Activated CD4-positive, alpha-beta T cell treated with anti-CD3 and anti-CD28 coated beads, Interleukin-2, amount 10 ng/mL, durations not matched to agents 7 days and 5 days (primary cell): ENCODE data around the gene CLMN. TPM values are rescaled to one million over a fixed set of nuclear protein-coding genes. Genes with fewer than 3 reads are reported as not detected.

Experiments used
- CTCF ChIA-PET: fragments of 350-600 bp; sonication (Branson Sonifier 250); formaldehyde crosslinking; loops from one replicate; lab custom pipeline; 2021; ENCODE audit warnings: antibody characterized with exemption; lab: Charles Lee
- POLR2A ChIA-PET: fragments of 350-600 bp; sonication (Branson Sonifier 250); formaldehyde crosslinking; loops from one replicate; lab custom pipeline; 2021; ENCODE audit warnings: antibody characterized with exemption; lab: Charles Lee
- DNase-seq: peaks from one replicate; pipeline ENCODE4 v3.0.0-alpha.2; 2020
- H3K27ac Mint-ChIP-seq: one replicate; pipeline ENCODE4 v1.8.0; 2021; ENCODE audit warnings: mild to moderate bottlenecking, moderate library complexity, mixed read lengths
- H3K27me3 Mint-ChIP-seq: one replicate; pipeline ENCODE4 v1.8.0; 2021; ENCODE audit warnings: mixed read lengths
- H3K36me3 Mint-ChIP-seq: one replicate; pipeline ENCODE4 v1.8.0; 2021; ENCODE audit warnings: low read depth, mixed read lengths
- H3K4me1 Mint-ChIP-seq: one replicate; pipeline ENCODE4 v1.8.0; 2021; ENCODE audit warnings: mixed read lengths
- H3K4me3 Mint-ChIP-seq: one replicate; pipeline ENCODE4 v1.8.0; 2021; ENCODE audit warnings: mild to moderate bottlenecking, moderate library complexity, mixed read lengths
- H3K9me3 Mint-ChIP-seq: one replicate; pipeline ENCODE4 v1.8.0; 2021; ENCODE audit warnings: mixed read lengths
- total RNA-seq, 2 experiments: library from RNA; stranded (reverse); gene quantifications; one replicate each; pipeline ENCODE4 v1.2.3, GENCODE V29; 2021

The CLMN gene
- total RNA-seq, 2 experiments from 2014 or later: 0.42 to 0.94 TPM

DNA sequence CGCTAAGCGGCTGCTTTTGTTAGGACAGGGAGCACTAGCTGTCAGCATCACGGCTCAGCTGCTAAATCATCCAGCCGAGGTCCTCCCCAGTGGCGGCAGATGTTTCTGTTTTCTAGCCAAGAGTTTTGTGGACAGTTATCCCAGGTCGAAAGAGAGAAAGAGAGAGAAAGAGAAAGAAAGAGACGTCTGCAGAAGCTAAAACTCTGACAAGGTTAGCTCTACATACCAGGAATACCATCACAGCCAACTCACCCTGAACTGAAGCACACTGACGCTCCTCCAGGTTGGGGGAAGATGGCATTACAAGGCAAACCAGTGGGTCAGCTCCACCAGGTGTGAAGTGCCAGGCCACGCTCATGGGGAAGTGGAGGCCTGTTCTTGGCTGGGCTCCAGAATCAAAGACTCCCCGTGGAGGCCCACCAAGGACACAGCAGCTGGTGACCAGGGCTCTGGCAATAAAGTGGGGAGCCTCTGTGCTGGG is 97.5 kb downstream of the CLMN start:
- no peak for DNase-seq
- CTCF ChIA-PET: interaction anchor here (0.8 kb wide), 1 partner anchor 8 kb away, joined by 3 read pairs; no protein-coding TSS in a partner anchor
- POLR2A ChIA-PET: interaction anchor here (0.6 kb wide), 1 partner anchor 52 kb away, joined by 3 read pairs; no protein-coding TSS in a partner anchor
- no peaks in the 10 kb centered on the region for H3K27me3 Mint-ChIP-seq
- no peak overlapping the region for H3K27ac Mint-ChIP-seq
- H3K4me3 Mint-ChIP-seq: no peak overlapping the region
- H3K9me3 Mint-ChIP-seq: no peaks in the 10 kb centered on the region
- no peaks in the 10 kb centered on the region for H3K36me3 Mint-ChIP-seq
- H3K4me1 Mint-ChIP-seq: no peaks in the 10 kb centered on the region

DNA sequence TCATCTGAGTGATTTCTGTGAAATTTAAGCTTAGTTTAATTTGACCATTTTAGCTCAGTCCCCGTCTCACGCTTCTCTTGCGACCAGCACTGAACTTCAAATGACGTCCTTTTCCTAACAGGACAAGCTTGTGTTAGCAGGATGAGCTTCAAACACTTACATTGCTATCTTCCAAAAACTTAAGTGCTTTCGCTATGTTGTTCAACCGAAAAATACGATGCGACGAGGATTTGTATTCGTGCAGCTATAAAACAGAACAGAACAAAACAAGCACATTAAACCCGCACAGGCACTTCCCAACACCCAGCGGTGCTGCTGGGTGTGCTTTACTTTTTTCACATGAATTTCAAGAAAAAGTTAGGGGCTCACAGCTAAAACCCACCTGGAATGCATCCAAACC is 98.2 kb downstream of the CLMN start:
- no peak overlapping the region for H3K27ac Mint-ChIP-seq
- H3K4me3 Mint-ChIP-seq: no peak overlapping the region
- no peaks in the 10 kb centered on the region for H3K36me3 Mint-ChIP-seq
- ChIA-PET POLR2A (interaction anchor here (0.6 kb wide), 1 partner anchor 51 kb away, joined by 3 read pairs; no protein-coding TSS in a partner anchor), CTCF (interaction anchor here (1.0 kb wide), 1 partner anchor 27 kb away, joined by 3 read pairs; no protein-coding TSS in a partner anchor)
- no peaks in the 10 kb centered on the region for H3K9me3 Mint-ChIP-seq
- H3K4me1 Mint-ChIP-seq: no peaks in the 10 kb centered on the region
- no peaks in the 10 kb centered on the region for H3K27me3 Mint-ChIP-seq
- no peak for DNase-seq

GRCh38 chr14:95220663-95221231 is 99.0 kb downstream of the CLMN start:
- H3K36me3 Mint-ChIP-seq: no peaks in the 10 kb centered on the region
- POLR2A ChIA-PET: no interaction called here
- CTCF ChIA-PET: interaction anchor here (1.0 kb wide), 1 partner anchor 27 kb away, joined by 3 read pairs; no protein-coding TSS in a partner anchor

DNA sequence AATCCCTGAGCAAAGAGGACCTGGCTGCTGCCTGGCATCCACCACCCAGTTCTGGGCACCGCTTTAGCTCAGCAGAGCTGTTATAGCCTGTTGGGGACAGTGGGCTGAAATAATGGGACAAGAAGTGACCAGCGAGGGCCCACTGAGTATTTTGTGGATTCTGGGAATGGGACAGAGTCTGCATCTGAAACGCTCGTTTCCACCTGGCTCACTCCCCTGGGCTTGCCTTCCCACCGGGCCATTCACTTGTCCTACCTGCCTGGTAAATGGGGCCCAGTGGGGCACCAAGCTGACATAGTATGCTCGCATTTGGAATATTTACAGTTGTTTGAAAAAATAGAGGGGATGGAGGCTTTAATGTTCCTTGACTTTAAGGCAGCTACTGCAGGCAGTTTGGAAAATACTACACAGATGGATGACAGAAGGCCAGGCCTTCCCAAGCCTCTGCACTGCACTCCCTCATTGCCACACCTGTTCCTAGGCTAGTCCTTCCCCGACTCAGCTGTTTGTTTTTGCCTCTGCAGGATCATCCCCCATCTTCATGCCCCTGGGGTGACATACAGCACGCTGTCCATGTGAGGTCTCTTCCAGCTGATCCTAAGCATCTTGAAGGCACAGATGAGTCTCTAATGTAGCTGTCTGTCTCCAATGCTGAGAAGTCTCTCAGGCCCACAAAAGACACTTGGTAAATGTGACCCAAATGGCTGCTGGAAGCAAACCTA is 101.1 kb downstream of the CLMN start:
- ChIA-PET CTCF (no interaction called here), POLR2A (no interaction called here)
- Mint-ChIP-seq H3K27ac (no peak overlapping the region), H3K27me3 (no peaks in the 10 kb centered on the region), H3K9me3 (no peaks in the 10 kb centered on the region), H3K4me1 (no peaks in the 10 kb centered on the region), H3K36me3 (no peaks in the 10 kb centered on the region), H3K4me3 (no peak overlapping the region)
- no peak for DNase-seq

More at GRCh38 chr14:95220663-95221231, 99.0 kb downstream of the CLMN start:
- Mint-ChIP-seq H3K4me3 (no peak overlapping the region), H3K9me3 (no peaks in the 10 kb centered on the region), H3K27ac (no peak overlapping the region), H3K27me3 (no peaks in the 10 kb centered on the region), H3K4me1 (no peaks in the 10 kb centered on the region)
- no peak for DNase-seq

- POLR2A ChIA-PET: no interaction called here
- H3K9me3 Mint-ChIP-seq: no peaks in the 10 kb centered on the region
- no peaks in the 10 kb centered on the region for H3K4me1 Mint-ChIP-seq
- no peaks in the 10 kb centered on the region for H3K27me3 Mint-ChIP-seq
- H3K27ac Mint-ChIP-seq: no peak overlapping the region
- no peak overlapping the region for H3K4me3 Mint-ChIP-seq
- CTCF ChIA-PET: no interaction called here
- H3K36me3 Mint-ChIP-seq: no peaks in the 10 kb centered on the region
- DNase-seq: no peak
Measured at GRCh38 chr14:95218006-95218405, 101.7 kb downstream of the CLMN start.

- CTCF ChIA-PET: no interaction called here
- Mint-ChIP-seq H3K4me3 (no peak overlapping the region), H3K27ac (no peak overlapping the region), H3K4me1 (no peaks in the 10 kb centered on the region), H3K36me3 (no peaks in the 10 kb centered on the region), H3K9me3 (no peaks in the 10 kb centered on the region), H3K27me3 (no peaks in the 10 kb centered on the region)
- DNase-seq: no peak
- POLR2A ChIA-PET: no interaction called here
Measured at GRCh38 chr14:95217391-95217900, 102.3 kb downstream of the CLMN start.

- no peaks in the 10 kb centered on the region for H3K4me1 Mint-ChIP-seq
- H3K27ac Mint-ChIP-seq: no peak overlapping the region
- ChIA-PET POLR2A (no interaction called here), CTCF (no interaction called here)
- DNase-seq: no peak
- H3K36me3 Mint-ChIP-seq: no peaks in the 10 kb centered on the region
- no peaks in the 10 kb centered on the region for H3K9me3 Mint-ChIP-seq
- no peaks in the 10 kb centered on the region for H3K27me3 Mint-ChIP-seq
- H3K4me3 Mint-ChIP-seq: no peak overlapping the region
Measured at GRCh38 chr14:95216008-95216407, 103.7 kb downstream of the CLMN start.

DNA sequence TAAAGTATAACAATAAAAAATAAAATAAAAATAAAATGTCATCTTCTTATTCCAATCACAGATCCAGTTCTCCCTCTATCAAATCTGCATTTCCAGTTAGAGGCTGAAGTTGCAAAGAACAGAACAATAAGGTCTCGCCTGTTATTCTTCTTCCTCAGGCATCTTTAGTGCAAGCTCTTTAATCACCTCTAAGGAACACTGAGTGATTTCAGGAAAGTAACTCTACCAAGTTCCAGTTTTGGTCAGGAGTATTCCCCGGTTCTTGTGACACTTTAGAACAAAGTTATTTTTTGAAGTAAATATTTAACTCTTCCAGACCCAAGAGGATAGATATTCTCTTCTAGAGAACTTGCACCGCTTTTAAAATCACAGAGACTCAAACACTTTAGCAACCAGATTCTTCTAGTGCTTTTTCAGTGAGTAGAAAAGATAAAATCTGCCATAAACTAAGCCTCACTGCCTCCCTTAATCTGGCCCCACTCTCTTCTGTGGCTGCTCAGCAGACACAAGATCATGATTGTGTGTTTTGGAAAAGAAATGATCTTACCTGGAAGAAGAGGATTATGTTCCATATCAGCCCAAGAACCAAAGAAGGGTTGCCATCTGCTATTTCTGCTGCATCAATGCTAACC is 104.5 kb downstream of the CLMN start:
- no peaks in the 10 kb centered on the region for H3K36me3 Mint-ChIP-seq
- no peak overlapping the region for H3K4me3 Mint-ChIP-seq
- no peaks in the 10 kb centered on the region for H3K9me3 Mint-ChIP-seq
- CTCF ChIA-PET: no interaction called here
- no peaks in the 10 kb centered on the region for H3K4me1 Mint-ChIP-seq
- POLR2A ChIA-PET: no interaction called here
- H3K27ac Mint-ChIP-seq: no peak overlapping the region
- H3K27me3 Mint-ChIP-seq: no peaks in the 10 kb centered on the region
- DNase-seq: no peak

- Mint-ChIP-seq H3K27ac (no peak overlapping the region), H3K27me3 (no peaks in the 10 kb centered on the region), H3K4me1 (no peaks in the 10 kb centered on the region), H3K4me3 (no peak overlapping the region), H3K9me3 (no peaks in the 10 kb centered on the region), H3K36me3 (no peaks in the 10 kb centered on the region)
- CTCF ChIA-PET: interaction anchor here (0.6 to 0.9 kb wide), 2 partner anchors 8 to 1326 kb away, joined by 3 read pairs; no protein-coding TSS in a partner anchor
- DNase-seq: no peak
- POLR2A ChIA-PET: no interaction called here
Measured at GRCh38 chr14:95213774-95214173, 105.9 kb downstream of the CLMN start.

DNA sequence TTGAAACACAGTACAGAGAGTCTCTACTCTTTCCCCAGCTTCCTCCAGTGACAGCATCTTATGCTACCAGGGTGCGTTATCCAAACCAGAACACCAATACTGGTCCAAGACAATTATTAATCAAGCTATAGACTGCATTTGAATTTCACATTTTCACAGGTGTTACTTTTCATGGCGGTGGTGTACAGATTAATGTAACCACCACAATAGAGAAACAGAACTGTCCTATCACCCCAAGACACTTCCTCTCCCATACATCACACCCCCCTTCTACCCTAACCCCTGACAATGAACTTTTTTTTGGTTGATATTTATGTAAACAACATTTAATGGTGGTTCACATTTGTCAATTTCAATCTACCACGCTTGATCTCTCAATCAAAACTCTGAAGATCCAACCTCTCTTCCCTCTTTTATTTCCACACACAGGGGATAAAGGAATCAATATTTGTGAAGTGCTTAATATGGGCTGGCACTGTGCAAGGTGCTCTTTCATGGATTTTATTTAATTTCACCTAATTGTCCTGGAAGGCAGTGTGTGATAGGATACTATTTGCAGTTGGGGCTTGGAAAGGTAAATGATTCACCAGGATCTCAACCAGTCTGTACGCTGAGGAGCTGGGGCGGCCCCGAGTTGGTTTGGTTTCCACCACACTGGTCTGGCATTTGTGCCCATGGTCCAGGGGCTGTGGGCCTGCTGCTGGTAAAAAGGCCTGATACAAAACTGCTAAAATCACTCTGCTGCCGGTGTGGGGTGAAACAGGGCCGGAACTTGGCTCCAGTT is 107.8 kb downstream of the CLMN start:
- ChIA-PET POLR2A (no interaction called here), CTCF (interaction anchor here (1.5 kb wide), 1 partner anchor 51 kb away, joined by 3 read pairs; no protein-coding TSS in a partner anchor)
- DNase-seq: no peak
- H3K9me3 Mint-ChIP-seq: no peaks in the 10 kb centered on the region
- H3K36me3 Mint-ChIP-seq: no peaks in the 10 kb centered on the region
- no peak overlapping the region for H3K4me3 Mint-ChIP-seq
- H3K4me1 Mint-ChIP-seq: no peaks in the 10 kb centered on the region
- H3K27me3 Mint-ChIP-seq: no peaks in the 10 kb centered on the region
- H3K27ac Mint-ChIP-seq: no peak overlapping the region

DNA sequence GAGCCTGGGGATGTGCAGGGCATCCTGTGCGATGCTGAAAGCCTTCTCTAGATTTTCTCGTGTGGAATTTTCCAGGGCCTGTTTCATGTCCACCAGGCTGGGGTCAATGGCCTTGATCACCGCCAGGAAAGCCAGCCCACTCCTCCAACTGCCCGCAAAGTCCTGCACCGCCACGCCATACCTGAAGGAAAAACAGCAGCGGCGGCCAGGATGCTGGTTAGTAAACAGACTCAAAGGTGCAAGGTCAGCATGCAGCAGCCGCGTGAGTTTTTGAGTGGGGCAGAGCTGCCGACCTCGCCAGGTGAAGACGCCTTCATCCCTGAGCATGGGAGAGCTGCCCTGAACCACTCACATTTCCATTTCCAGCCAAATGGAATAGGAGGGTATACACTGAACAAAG is 109.0 kb downstream of the CLMN start:
- H3K4me3 Mint-ChIP-seq: no peak overlapping the region
- H3K36me3 Mint-ChIP-seq: no peaks in the 10 kb centered on the region
- peaks cover 3% of the 10 kb centered on the region for H3K27me3 Mint-ChIP-seq
- no peaks in the 10 kb centered on the region for H3K9me3 Mint-ChIP-seq
- no peaks in the 10 kb centered on the region for H3K4me1 Mint-ChIP-seq
- DNase-seq: no peak
- POLR2A ChIA-PET: no interaction called here
- CTCF ChIA-PET: interaction anchor here (1.5 kb wide), 1 partner anchor 52 kb away, joined by 3 read pairs; no protein-coding TSS in a partner anchor
- H3K27ac Mint-ChIP-seq: no peak overlapping the region

- peaks cover 8% of the 10 kb centered on the region for H3K27me3 Mint-ChIP-seq
- DNase-seq: no peak
- H3K4me1 Mint-ChIP-seq: no peaks in the 10 kb centered on the region
- POLR2A ChIA-PET: no interaction called here
- no peak overlapping the region for H3K4me3 Mint-ChIP-seq
- peaks cover 7% of the 10 kb centered on the region for H3K9me3 Mint-ChIP-seq
- no peak overlapping the region for H3K27ac Mint-ChIP-seq
- CTCF ChIA-PET: no interaction called here
- H3K36me3 Mint-ChIP-seq: no peaks in the 10 kb centered on the region
Measured at GRCh38 chr14:95208598-95208997, 111.1 kb downstream of the CLMN start.
